Measurements from ENCODE around the gene ERMAP.
"Not testable (repeated sequence)": the region's sequence is repeated elsewhere in the genome, so short reads cannot be mapped to it uniquely, and the experiment has no call there.

ERMAP gene

GRCh38 chr1:42793824-42794223, 23.1 kb upstream of the ERMAP start:
- no peak overlapping the region for H3K4me3 Mint-ChIP-seq
- no peak overlapping the region for H3K27ac Mint-ChIP-seq
- no peaks in the 10 kb centered on the region for H3K4me1 Mint-ChIP-seq
- no peaks in the 10 kb centered on the region for H3K27me3 Mint-ChIP-seq
- H3K9me3 Mint-ChIP-seq = no peaks in the 10 kb centered on the region
- ATAC-seq = no peak
- DNase-seq = no peak

GRCh38 chr1:42797414-42797813, 19.5 kb upstream of the ERMAP start:
- Mint-ChIP-seq H3K4me1 (no peaks in the 10 kb centered on the region), H3K9me3 (no peaks in the 10 kb centered on the region), H3K27me3 (no peaks in the 10 kb centered on the region), H3K27ac (no peak overlapping the region), H3K4me3 (no peak overlapping the region)
- no peak for DNase-seq
- no peak for ATAC-seq

GRCh38 chr1:42797979-42798378, 18.9 kb upstream of the ERMAP start:
- no peak overlapping the region for H3K27ac Mint-ChIP-seq
- H3K9me3 Mint-ChIP-seq = no peaks in the 10 kb centered on the region
- H3K4me3 Mint-ChIP-seq = no peak overlapping the region
- no peaks in the 10 kb centered on the region for H3K27me3 Mint-ChIP-seq
- DNase-seq (no peak), ATAC-seq (no peak)
- no peaks in the 10 kb centered on the region for H3K4me1 Mint-ChIP-seq

GRCh38 chr1:42801832-42802473, 15.0 kb upstream of the ERMAP start:
- no peak overlapping the region for H3K27ac Mint-ChIP-seq
- DNase-seq (no peak), ATAC-seq (no peak)
- H3K4me1 Mint-ChIP-seq = no peaks in the 10 kb centered on the region
- no peak overlapping the region for H3K4me3 Mint-ChIP-seq
- no peaks in the 10 kb centered on the region for H3K27me3 Mint-ChIP-seq
- no peaks in the 10 kb centered on the region for H3K9me3 Mint-ChIP-seq

GRCh38 chr1:42806171-42806570, 10.8 kb upstream of the ERMAP start:
- ATAC-seq = no peak
- DNase-seq = no peak
- H3K27ac Mint-ChIP-seq = no peak overlapping the region
- no peaks in the 10 kb centered on the region for H3K4me1 Mint-ChIP-seq
- no peaks in the 10 kb centered on the region for H3K27me3 Mint-ChIP-seq
- H3K9me3 Mint-ChIP-seq = no peaks in the 10 kb centered on the region
- H3K4me3 Mint-ChIP-seq = no peak overlapping the region

- Mint-ChIP-seq H3K27ac (peak overlapping the region in 1 of 2 donors; percentile 12), H3K27me3 (no peaks in the 10 kb centered on the region), H3K4me1 (no peaks in the 10 kb centered on the region)
These were observed 10.3 kb upstream of the ERMAP start for GRCh38 chr1:42806593-42806992.

GRCh38 chr1:42807056-42807668, 9.8 kb upstream of the ERMAP start:
- ATAC-seq (no peak), DNase-seq (no peak)
- H3K27ac Mint-ChIP-seq = no peak overlapping the region
- no peaks in the 10 kb centered on the region for H3K9me3 Mint-ChIP-seq
- H3K4me3 Mint-ChIP-seq = no peak overlapping the region
- H3K4me1 Mint-ChIP-seq = no peaks in the 10 kb centered on the region
- H3K27me3 Mint-ChIP-seq = no peaks in the 10 kb centered on the region

More at GRCh38 chr1:42806593-42806992, 10.3 kb upstream of the ERMAP start:
- Mint-ChIP-seq H3K9me3 (no peaks in the 10 kb centered on the region), H3K4me3 (no peak overlapping the region)
- DNase-seq = no peak
- no peak for ATAC-seq

- H3K4me3 Mint-ChIP-seq, H3K27me3 Mint-ChIP-seq, H3K9me3 Mint-ChIP-seq, DNase-seq, ATAC-seq, H3K27ac Mint-ChIP-seq: not testable (repeated sequence)
- peaks cover 23% of the 10 kb centered on the region for H3K4me1 Mint-ChIP-seq
These were observed 2.1 kb upstream of the ERMAP start for GRCh38 chr1:42814815-42815214.

- DNase-seq (peak in 1 of 2 donors; percentile 14), ATAC-seq (peak; percentile 8)
- H3K9me3 Mint-ChIP-seq = no peaks in the 10 kb centered on the region
- H3K4me3 Mint-ChIP-seq = peak overlapping the region; percentile 91 to 92
- H3K4me1 Mint-ChIP-seq = peaks cover 30% of the 10 kb centered on the region
- H3K27ac Mint-ChIP-seq = peak overlapping the region; percentile 23 to 87
- no peaks in the 10 kb centered on the region for H3K27me3 Mint-ChIP-seq
These were observed 859 bp upstream of the ERMAP start for GRCh38 chr1:42815941-42816584.

GRCh38 chr1:42817440-42817767, 482 bp downstream of the ERMAP start:
- H3K9me3 Mint-ChIP-seq = no peaks in the 10 kb centered on the region
- peaks cover 30% of the 10 kb centered on the region for H3K4me1 Mint-ChIP-seq
- peak overlapping the region; percentile 91 to 92 for H3K4me3 Mint-ChIP-seq
- H3K27me3 Mint-ChIP-seq = no peaks in the 10 kb centered on the region
- DNase-seq (no peak), ATAC-seq (no peak)
- no peak overlapping the region for H3K27ac Mint-ChIP-seq

- Mint-ChIP-seq H3K27me3 (no peaks in the 10 kb centered on the region), H3K4me3 (peak overlapping the region in 1 of 2 donors; percentile 19), H3K4me1 (peaks cover 35% of the 10 kb centered on the region), H3K27ac (no peak overlapping the region), H3K9me3 (no peaks in the 10 kb centered on the region)
- DNase-seq = no peak
- no peak for ATAC-seq
These were observed 1.1 kb downstream of the ERMAP start for GRCh38 chr1:42817976-42818375.

- Mint-ChIP-seq H3K27me3 (no peaks in the 10 kb centered on the region), H3K9me3 (no peaks in the 10 kb centered on the region), H3K4me1 (peaks cover 36% of the 10 kb centered on the region), H3K4me3 (no peak overlapping the region), H3K27ac (no peak overlapping the region)
- DNase-seq (no peak), ATAC-seq (no peak)
These were observed 3.9 kb downstream of the ERMAP start for GRCh38 chr1:42820813-42821212.

GRCh38 chr1:42821690-42822089, 4.8 kb downstream of the ERMAP start:
- no peak for DNase-seq
- H3K4me3 Mint-ChIP-seq = no peak overlapping the region
- ATAC-seq = no peak
- peaks cover 27% of the 10 kb centered on the region for H3K4me1 Mint-ChIP-seq
- H3K9me3 Mint-ChIP-seq = no peaks in the 10 kb centered on the region
- no peak overlapping the region for H3K27ac Mint-ChIP-seq
- no peaks in the 10 kb centered on the region for H3K27me3 Mint-ChIP-seq

- H3K4me3 Mint-ChIP-seq = no peak overlapping the region
- H3K9me3 Mint-ChIP-seq = no peaks in the 10 kb centered on the region
- peaks cover 19% of the 10 kb centered on the region for H3K4me1 Mint-ChIP-seq
- H3K27me3 Mint-ChIP-seq = no peaks in the 10 kb centered on the region
- ATAC-seq (no peak), DNase-seq (no peak)
- peak overlapping the region in 1 of 2 donors; percentile 45 for H3K27ac Mint-ChIP-seq
These were observed 6.0 kb downstream of the ERMAP start for GRCh38 chr1:42822800-42823392.

- ATAC-seq (no peak), DNase-seq (no peak)
- peaks cover 14% of the 10 kb centered on the region for H3K4me1 Mint-ChIP-seq
- H3K9me3 Mint-ChIP-seq = no peaks in the 10 kb centered on the region
- no peaks in the 10 kb centered on the region for H3K27me3 Mint-ChIP-seq
- no peak overlapping the region for H3K4me3 Mint-ChIP-seq
- H3K27ac Mint-ChIP-seq = no peak overlapping the region
These were observed 7.6 kb downstream of the ERMAP start for GRCh38 chr1:42824481-42825035.
